Mesendoderm (in vitro differentiated cells): ENCODE measurements around the gene TRANK1.

Source experiments
- DNase-seq: peaks from one replicate; pipeline ENCODE4 v3.0.0; 2013
- H2AK5ac ChIP-seq: 2 replicates; pipeline ENCODE4 v1.6.1; 2013; ENCODE audit warnings: low read length, inconsistent platforms
- H2BK120ac ChIP-seq: 2 replicates; pipeline ENCODE4 v1.6.1; 2013; ENCODE audit warnings: low read depth, mild to moderate bottlenecking, low read length, moderate library complexity, mixed read lengths
- H2BK15ac ChIP-seq: replicated peaks from 2 replicates; pipeline ENCODE4 v1.6.1; 2013; ENCODE audit warnings: low read depth, mild to moderate bottlenecking, moderate library complexity
- H2BK5ac ChIP-seq: 2 replicates; pipeline ENCODE4 v1.6.1; 2013; ENCODE audit warnings: low read length, inconsistent platforms
- H3K18ac ChIP-seq: 2 replicates; pipeline ENCODE4 v1.6.1; 2013; ENCODE audit warnings: mild to moderate bottlenecking, low read length, mixed read lengths
- H3K23ac ChIP-seq: one replicate; pipeline ENCODE4 v1.6.1; 2013; ENCODE audit warnings: low read length
- H3K27ac ChIP-seq: 2 replicates; pipeline ENCODE4 v1.5.1; 2013; ENCODE audit warnings: low read depth, mild to moderate bottlenecking, inconsistent platforms, low read length, moderate library complexity
- H3K27me3 ChIP-seq: 2 replicates; pipeline ENCODE4 v1.6.1; 2013; ENCODE audit warnings: low read length, control low read depth, mild to moderate bottlenecking, inconsistent platforms; ENCODE audit not compliant: insufficient read depth, poor library complexity
- H3K36me3 ChIP-seq: 2 replicates; pipeline ENCODE4 v1.6.1; 2013; ENCODE audit warnings: low read length, inconsistent platforms; ENCODE audit not compliant: control insufficient read depth, insufficient read depth
- H3K4ac ChIP-seq: one replicate; pipeline ENCODE4 v1.6.1; 2013; ENCODE audit warnings: low read depth, mild to moderate bottlenecking, low read length, moderate library complexity
- H3K4me1 ChIP-seq: 2 replicates; pipeline ENCODE4 v1.6.1; 2013; ENCODE audit warnings: low read depth, low read length, inconsistent platforms; ENCODE audit not compliant: control insufficient read depth
- H3K4me2 ChIP-seq: 2 replicates; pipeline ENCODE4 v1.6.1; 2013; ENCODE audit warnings: low read length
- H3K4me3 ChIP-seq: 2 replicates; pipeline ENCODE4 v1.5.1; 2013; ENCODE audit warnings: mild to moderate bottlenecking, low read length
- H3K56ac ChIP-seq: one replicate; pipeline ENCODE4 v1.6.1; 2013; ENCODE audit warnings: low read length
- H3K79me1 ChIP-seq: 2 replicates; pipeline ENCODE4 v1.6.1; 2013; ENCODE audit warnings: low read length, inconsistent platforms
- H3K79me2 ChIP-seq: 2 replicates; pipeline ENCODE4 v1.6.1; 2013; ENCODE audit warnings: mild to moderate bottlenecking, low read length; ENCODE audit not compliant: control insufficient read depth, insufficient read depth
- H3K9ac ChIP-seq: 2 replicates; pipeline ENCODE4 v1.6.1; 2013; ENCODE audit warnings: low read length, inconsistent platforms
- H4K5ac ChIP-seq: one replicate; pipeline ENCODE4 v1.6.1; 2013; ENCODE audit warnings: low read length
- H4K8ac ChIP-seq: one replicate; pipeline ENCODE4 v1.6.1; 2013; ENCODE audit warnings: low read depth, mild to moderate bottlenecking, control low read depth, low read length, moderate library complexity
- WGBS: extraction: QIAGEN DNeasy Blood & Tissue Kit; methylation state at CpG from one replicate; pipeline ENCODE4 v1.1.7; 2013; ENCODE audit warnings: low lambda C conversion rate, missing lambda C conversion rate; ENCODE audit not compliant: insufficient coverage; ENCODE audit errors: extremely low coverage; 5-methylcytosine and 5-hydroxymethylcytosine counted together

TRANK1 gene

DNA sequence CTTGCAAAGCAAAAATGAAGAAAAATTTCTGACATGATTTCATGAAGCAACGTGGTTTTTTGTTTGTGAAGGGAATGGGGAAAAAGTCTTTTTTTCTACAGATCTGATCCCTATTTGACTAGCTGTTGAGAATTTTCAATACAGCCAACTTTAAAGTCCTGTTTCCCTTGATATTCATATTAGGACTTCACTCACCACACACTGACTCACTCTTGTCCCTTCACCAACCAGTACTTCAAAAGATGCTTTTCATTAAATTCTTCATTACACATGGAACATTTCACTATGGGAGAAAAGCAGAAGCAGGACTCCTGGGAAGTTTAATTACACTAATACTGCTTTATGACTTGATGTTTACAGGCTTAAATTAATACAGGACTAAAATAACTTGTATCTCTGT lies 16.6 kb downstream of the TRANK1 start:
- Histone ChIP-seq H3K56ac (no peak overlapping the region), H2BK5ac (no peak overlapping the region), H3K4me2 (no peak overlapping the region), H2AK5ac (no peak overlapping the region), H3K79me1 (no peaks in the 10 kb centered on the region), H2BK120ac (no peak overlapping the region), H3K4me3 (no peak overlapping the region), H3K18ac (no peak overlapping the region), H3K27ac (no peak overlapping the region), H3K79me2 (no peaks in the 10 kb centered on the region), H4K8ac (no peak overlapping the region), H3K36me3 (no peaks in the 10 kb centered on the region), H3K23ac (no peak overlapping the region), H3K4me1 (peaks cover 2% of the 10 kb centered on the region), H4K5ac (no peak overlapping the region), H2BK15ac (no peak overlapping the region), H3K9ac (no peak overlapping the region), H3K4ac (no peak overlapping the region), H3K27me3 (no peaks in the 10 kb centered on the region)
- WGBS, result no CpG with 5 or more reads among the region's 1 CpG
- no peak for DNase-seq

DNA sequence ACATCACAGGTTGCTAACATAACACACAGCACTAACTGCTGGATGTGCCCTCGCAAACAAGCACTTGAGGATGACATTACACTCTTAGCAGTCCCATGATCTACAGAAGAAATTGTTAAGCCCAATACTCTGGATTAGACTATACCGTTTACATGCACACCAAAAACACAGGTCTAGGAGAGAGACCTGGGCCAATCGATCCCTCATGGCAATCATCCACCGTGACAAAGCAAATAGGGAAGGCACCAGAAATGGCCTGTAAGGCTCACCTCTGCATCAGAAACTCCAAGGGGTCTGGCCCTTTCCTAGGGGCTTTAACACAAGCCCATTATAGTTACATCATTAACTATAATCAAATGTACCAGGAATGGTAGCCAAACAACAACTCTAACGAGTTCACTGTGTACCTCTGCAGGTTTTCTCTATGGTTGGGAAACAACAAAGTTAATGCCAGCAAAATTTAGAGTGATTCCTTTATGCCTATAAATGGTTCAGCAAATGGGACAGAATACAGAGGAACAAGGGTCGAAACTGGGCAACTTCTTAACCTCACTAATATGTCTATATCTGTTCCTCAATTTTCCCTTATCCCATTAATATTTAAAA lies 18.5 kb downstream of the TRANK1 start:
- H3K27me3 ChIP-seq, result no peaks in the 10 kb centered on the region
- H3K4ac ChIP-seq, result no peak overlapping the region
- no peak overlapping the region for H2BK120ac ChIP-seq
- no peak overlapping the region for H3K4me2 ChIP-seq
- no peak overlapping the region for H2BK5ac ChIP-seq
- H2BK15ac ChIP-seq, result no peak overlapping the region
- no peak overlapping the region for H3K9ac ChIP-seq
- H3K4me3 ChIP-seq, result no peak overlapping the region
- no peak for DNase-seq
- H4K8ac ChIP-seq, result no peak overlapping the region
- H3K79me1 ChIP-seq, result no peaks in the 10 kb centered on the region
- H3K56ac ChIP-seq, result no peak overlapping the region
- no CpG with 5 or more reads among the region's 6 CpGs for WGBS
- H3K79me2 ChIP-seq, result no peaks in the 10 kb centered on the region
- no peak overlapping the region for H4K5ac ChIP-seq
- H3K27ac ChIP-seq, result no peak overlapping the region
- H3K4me1 ChIP-seq, result peaks cover 2% of the 10 kb centered on the region
- no peak overlapping the region for H2AK5ac ChIP-seq
- H3K23ac ChIP-seq, result no peak overlapping the region
- no peaks in the 10 kb centered on the region for H3K36me3 ChIP-seq
- no peak overlapping the region for H3K18ac ChIP-seq

DNA sequence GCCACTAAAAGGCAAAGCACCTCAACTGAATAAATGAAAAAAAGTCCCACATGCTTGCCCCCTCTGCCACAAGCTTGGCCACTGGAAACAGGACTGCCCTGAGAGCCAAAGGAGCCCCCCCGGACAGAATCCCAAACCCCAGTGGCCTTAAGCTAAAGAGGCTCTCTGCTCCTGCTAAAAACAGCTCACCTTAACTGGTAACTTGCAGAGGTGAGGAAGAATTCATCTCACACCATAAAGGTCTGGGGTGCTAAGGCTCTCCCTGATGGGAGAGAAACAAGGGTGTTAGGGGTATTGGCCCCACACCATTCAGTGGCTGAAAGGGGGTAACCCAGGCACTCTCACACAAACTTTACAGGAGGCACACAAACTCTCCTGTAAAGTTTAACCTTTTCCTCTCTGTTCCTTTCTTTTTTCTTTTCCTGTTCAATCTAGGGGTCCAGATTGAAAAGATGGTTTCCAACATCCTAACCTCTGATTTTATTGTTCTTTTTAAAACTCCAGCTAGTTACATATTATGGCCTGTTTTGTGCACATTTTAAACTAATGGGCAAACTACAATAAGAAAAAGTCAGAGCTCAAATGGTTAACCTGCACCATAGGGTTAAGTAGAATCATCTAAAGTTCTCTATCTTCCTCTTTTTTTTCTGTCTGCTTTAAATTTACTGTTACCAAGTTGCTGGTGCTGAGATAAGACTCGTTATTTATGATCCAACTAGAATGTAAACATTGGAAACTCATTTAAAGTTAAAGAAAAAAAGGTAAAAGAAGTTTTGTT lies 19.9 kb downstream of the TRANK1 start:
- no peak overlapping the region for H3K23ac ChIP-seq
- H3K56ac ChIP-seq, result peak overlapping the region; percentile 68
- no peaks in the 10 kb centered on the region for H3K79me2 ChIP-seq
- no peaks in the 10 kb centered on the region for H3K36me3 ChIP-seq
- H3K4me2 ChIP-seq, result no peak overlapping the region
- no peak overlapping the region for H2BK5ac ChIP-seq
- H2BK120ac ChIP-seq, result peak overlapping the region; percentile 74
- peak overlapping the region; percentile 61 for H3K18ac ChIP-seq
- no peaks in the 10 kb centered on the region for H3K79me1 ChIP-seq
- H4K5ac ChIP-seq, result no peak overlapping the region
- no peak overlapping the region for H3K4ac ChIP-seq
- H2AK5ac ChIP-seq, result no peak overlapping the region
- peak overlapping the region; percentile 96 for H2BK15ac ChIP-seq
- H3K4me1 ChIP-seq, result peaks cover 2% of the 10 kb centered on the region
- H3K9ac ChIP-seq, result peak overlapping the region; percentile 34
- H3K27me3 ChIP-seq, result no peaks in the 10 kb centered on the region
- H4K8ac ChIP-seq, result no peak overlapping the region
- no CpG with 5 or more reads among the region's 2 CpGs for WGBS
- no peak overlapping the region for H3K27ac ChIP-seq
- no peak overlapping the region for H3K4me3 ChIP-seq
- DNase-seq, result no peak

DNA sequence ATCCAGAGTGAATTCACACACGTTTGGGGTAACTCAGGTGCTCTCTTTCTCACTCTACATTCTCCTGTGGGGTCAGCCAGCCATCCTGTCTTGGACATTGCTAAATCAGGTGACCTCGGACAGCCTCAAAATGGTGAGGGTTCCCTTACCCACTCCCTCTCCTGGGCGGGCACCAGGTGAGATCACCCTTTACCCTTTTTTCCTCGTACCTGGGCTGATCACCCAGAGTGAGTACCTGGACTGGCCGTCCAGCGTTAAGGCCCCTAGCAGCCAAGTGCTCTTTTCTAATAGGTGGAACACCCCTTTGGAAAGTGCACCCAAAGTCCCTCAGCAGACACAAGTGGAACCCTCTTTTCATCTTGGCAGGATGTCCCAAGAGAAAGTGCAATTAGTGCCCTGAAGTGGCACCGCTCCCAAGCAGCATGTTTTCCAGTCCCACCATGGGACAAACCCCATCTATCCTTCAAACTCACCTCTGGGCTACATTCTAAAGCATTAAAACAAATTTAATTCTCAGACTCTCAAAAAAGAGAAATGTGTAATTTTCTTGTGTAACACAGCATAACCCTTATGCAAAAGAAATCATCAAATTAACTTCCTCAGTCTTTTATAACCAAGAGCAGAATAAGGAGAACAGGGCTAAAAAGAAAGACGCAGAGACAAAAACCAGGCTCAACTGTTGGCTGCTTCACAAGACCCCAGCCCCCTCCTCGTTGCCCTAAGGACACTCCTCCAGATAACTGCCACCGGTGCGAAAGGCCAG lies 20.7 kb downstream of the TRANK1 start:
- no peak overlapping the region for H3K4me3 ChIP-seq
- no peaks in the 10 kb centered on the region for H3K79me2 ChIP-seq
- H3K27me3 ChIP-seq, result no peaks in the 10 kb centered on the region
- no peak overlapping the region for H3K27ac ChIP-seq
- WGBS, result no CpG with 5 or more reads among the region's 11 CpGs
- H4K5ac ChIP-seq, result no peak overlapping the region
- H4K8ac ChIP-seq, result no peak overlapping the region
- H2BK120ac ChIP-seq, result no peak overlapping the region
- H3K36me3 ChIP-seq, result no peaks in the 10 kb centered on the region
- no peak overlapping the region for H3K4me2 ChIP-seq
- H3K4me1 ChIP-seq, result peaks cover 2% of the 10 kb centered on the region
- H3K23ac ChIP-seq, result no peak overlapping the region
- H2AK5ac ChIP-seq, result no peak overlapping the region
- H3K9ac ChIP-seq, result no peak overlapping the region
- no peaks in the 10 kb centered on the region for H3K79me1 ChIP-seq
- no peak overlapping the region for H3K4ac ChIP-seq
- H3K18ac ChIP-seq, result peak overlapping the region; percentile 61
- no peak overlapping the region for H2BK15ac ChIP-seq
- peak overlapping the region; percentile 62 for H3K56ac ChIP-seq
- no peak for DNase-seq
- H2BK5ac ChIP-seq, result peak overlapping the region; percentile 11

DNA sequence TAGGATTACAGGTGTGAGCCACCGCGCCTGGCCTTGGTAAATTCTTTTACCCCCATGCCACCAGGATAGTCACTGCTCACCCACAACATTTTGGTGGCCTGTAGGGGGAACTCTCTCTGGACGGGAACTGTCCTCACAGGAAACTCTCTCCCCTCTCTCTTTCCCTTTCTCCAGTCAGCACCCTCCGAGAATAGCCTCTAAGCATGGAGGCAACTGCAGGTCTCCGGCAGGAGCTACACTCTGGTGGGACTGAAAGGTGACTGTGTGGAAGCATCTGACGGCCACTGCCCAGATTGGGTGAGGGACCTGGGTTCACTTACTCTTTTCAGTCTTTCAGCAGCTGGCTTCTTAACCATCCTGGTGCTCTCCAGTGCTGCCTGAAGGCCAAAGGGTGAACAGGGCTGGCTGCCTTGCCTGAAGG lies 21.3 kb downstream of the TRANK1 start:
- no peak overlapping the region for H2BK120ac ChIP-seq
- H3K18ac ChIP-seq, result no peak overlapping the region
- peak; percentile 59 for DNase-seq
- H3K79me2 ChIP-seq, result no peaks in the 10 kb centered on the region
- no peaks in the 10 kb centered on the region for H3K27me3 ChIP-seq
- no peak overlapping the region for H3K9ac ChIP-seq
- no CpG with 5 or more reads among the region's 6 CpGs for WGBS
- H3K23ac ChIP-seq, result no peak overlapping the region
- H3K4ac ChIP-seq, result no peak overlapping the region
- H4K8ac ChIP-seq, result no peak overlapping the region
- H2BK5ac ChIP-seq, result peak overlapping the region; percentile 11
- H3K79me1 ChIP-seq, result no peaks in the 10 kb centered on the region
- H3K4me1 ChIP-seq, result peaks cover 2% of the 10 kb centered on the region
- H3K4me2 ChIP-seq, result no peak overlapping the region
- H3K56ac ChIP-seq, result peak overlapping the region; percentile 62
- no peak overlapping the region for H4K5ac ChIP-seq
- no peak overlapping the region for H3K27ac ChIP-seq
- no peak overlapping the region for H3K4me3 ChIP-seq
- no peak overlapping the region for H2AK5ac ChIP-seq
- H3K36me3 ChIP-seq, result no peaks in the 10 kb centered on the region
- H2BK15ac ChIP-seq, result no peak overlapping the region
